PFSK-1 (cell line): ENCODE data around the gene GALNT14.

Experiments
- FOXP2 ChIP-seq: optimal IDR thresholded peaks from 2 replicates; pipeline ENCODE3; 2011; ENCODE audit warnings: borderline replicate concordance, control low read depth, inconsistent platforms; ENCODE audit not compliant: insufficient read depth; ENCODE audit errors: extremely low read length, extremely low read depth
- POLR2AphosphoS5 ChIP-seq: IDR thresholded peaks from 2 replicates; pipeline ENCODE4 v1.6.1; 2012; ENCODE audit warnings: low read depth, mild to moderate bottlenecking, control low read depth, low read length, moderate library complexity
- SIN3A ChIP-seq: IDR thresholded peaks from 2 replicates; pipeline ENCODE4 v1.6.1; 2012; ENCODE audit warnings: mild to moderate bottlenecking, low read length, moderate library complexity, borderline replicate concordance; ENCODE audit not compliant: insufficient read depth
- TAF1 ChIP-seq: IDR thresholded peaks from 2 replicates; pipeline ENCODE4 v1.6.1; 2012; ENCODE audit warnings: low read length, control low read depth, borderline replicate concordance; ENCODE audit not compliant: insufficient read depth
- TF ChIP-seq, protein P1 (sequence below), 2 experiments: IDR thresholded peaks; 2 replicates each; pipeline versions ENCODE4 v1.6.1 to v1.8.0; 2011 to 2012; ENCODE audit warnings: low read depth in 2 of 2, low read length in 2 of 2, control low read depth in 1 of 2, inconsistent platforms in 1 of 2, mild to moderate bottlenecking in 1 of 2, moderate library complexity in 1 of 2; ENCODE audit not compliant: insufficient read depth in 1 of 2

The GALNT14 gene

DNA sequence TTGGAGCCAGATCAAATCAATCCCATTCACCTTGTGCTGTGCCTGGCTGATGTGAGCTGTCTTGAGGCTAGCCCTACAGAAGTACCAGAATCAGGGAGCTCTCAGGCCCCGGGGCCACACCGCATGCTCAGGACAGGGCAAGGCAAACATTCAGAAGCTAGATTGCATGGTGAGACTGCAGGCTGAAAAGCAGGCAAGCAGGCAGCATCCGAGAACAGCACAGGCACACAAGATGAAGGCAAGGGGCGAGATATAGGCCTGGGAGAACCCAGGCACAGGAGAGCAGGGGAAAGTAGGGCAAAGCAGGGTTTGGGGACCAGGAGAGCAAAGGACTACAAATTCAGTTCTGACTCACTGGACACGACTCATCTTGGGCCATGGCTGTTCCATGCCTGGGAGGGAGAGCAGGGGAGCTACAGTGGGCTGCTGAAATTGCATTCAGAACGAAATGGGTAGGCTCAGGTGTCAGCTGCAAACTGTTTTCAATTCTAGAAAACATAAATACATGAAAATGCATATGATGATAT lies 59.6 kb downstream of the GALNT14 start:
- no peak for TF ChIP-seq TAF1
- TF ChIP-seq, protein P1, sequence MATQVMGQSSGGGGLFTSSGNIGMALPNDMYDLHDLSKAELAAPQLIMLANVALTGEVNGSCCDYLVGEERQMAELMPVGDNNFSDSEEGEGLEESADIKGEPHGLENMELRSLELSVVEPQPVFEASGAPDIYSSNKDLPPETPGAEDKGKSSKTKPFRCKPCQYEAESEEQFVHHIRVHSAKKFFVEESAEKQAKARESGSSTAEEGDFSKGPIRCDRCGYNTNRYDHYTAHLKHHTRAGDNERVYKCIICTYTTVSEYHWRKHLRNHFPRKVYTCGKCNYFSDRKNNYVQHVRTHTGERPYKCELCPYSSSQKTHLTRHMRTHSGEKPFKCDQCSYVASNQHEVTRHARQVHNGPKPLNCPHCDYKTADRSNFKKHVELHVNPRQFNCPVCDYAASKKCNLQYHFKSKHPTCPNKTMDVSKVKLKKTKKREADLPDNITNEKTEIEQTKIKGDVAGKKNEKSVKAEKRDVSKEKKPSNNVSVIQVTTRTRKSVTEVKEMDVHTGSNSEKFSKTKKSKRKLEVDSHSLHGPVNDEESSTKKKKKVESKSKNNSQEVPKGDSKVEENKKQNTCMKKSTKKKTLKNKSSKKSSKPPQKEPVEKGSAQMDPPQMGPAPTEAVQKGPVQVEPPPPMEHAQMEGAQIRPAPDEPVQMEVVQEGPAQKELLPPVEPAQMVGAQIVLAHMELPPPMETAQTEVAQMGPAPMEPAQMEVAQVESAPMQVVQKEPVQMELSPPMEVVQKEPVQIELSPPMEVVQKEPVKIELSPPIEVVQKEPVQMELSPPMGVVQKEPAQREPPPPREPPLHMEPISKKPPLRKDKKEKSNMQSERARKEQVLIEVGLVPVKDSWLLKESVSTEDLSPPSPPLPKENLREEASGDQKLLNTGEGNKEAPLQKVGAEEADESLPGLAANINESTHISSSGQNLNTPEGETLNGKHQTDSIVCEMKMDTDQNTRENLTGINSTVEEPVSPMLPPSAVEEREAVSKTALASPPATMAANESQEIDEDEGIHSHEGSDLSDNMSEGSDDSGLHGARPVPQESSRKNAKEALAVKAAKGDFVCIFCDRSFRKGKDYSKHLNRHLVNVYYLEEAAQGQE (IDR thresholded peaks at IDR 0.05; ENCODE audit: insufficient read depth in 1 of 2, low read depth in 2 of 2, low read length in 2 of 2): no peak
- TF ChIP-seq POLR2AphosphoS5: no peak
- TF ChIP-seq FOXP2: no peak
- TF ChIP-seq SIN3A: no peak

DNA sequence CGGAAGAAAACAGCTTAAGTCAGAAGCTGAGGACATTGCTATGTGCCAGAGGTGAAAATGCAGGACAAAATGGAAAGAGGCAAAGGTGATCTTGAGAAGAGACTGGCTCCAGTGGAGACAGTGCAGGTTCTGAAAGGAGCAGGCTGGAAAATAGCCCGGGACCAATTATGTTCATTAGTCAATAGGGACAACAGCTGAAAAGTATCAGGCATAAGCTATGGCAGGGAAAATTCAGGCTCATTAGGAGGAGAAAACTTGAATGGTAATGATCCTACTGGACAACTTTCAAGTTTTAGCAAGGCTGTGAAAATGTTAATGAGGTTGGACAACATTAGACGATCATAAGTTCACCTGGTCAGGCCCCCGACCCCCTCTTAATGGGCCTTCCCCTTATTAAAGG lies 60.2 kb downstream of the GALNT14 start:
- TF ChIP-seq SIN3A (no peak), POLR2AphosphoS5 (no peak), TAF1 (no peak), FOXP2 (no peak)
- TF ChIP-seq, protein P1 (IDR thresholded peaks at IDR 0.05; ENCODE audit: insufficient read depth in 1 of 2, low read depth in 2 of 2, low read length in 2 of 2): no peak

DNA sequence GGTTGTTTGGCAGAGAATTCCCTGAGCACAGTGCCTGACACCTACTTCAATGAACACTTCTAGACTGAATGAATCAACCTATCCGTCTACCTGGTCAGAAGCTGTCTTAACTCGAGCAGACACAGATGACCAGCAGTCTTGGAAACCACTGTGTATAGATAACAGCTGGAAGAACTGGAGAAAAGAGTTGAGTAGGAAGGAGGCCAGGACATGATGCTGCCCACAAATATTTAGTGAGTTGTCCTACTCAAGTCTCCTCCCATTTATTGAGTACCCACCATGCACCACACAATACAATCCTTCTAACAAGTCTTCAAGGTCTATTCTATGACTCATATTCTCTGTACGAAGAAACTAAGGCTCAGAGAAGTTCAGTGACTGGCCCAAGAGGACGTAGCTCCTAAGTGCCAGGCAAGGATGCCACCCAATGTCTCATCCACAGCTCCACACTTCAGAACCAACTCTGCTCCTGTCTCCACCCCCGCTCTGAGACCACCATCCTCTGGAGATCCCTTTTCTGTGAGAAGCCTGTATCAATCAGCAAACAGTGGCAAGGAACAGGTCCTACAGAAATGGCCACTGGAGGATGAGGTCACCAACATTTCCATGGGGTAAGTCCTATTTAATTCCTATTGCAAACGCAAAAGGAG lies 62.2 kb downstream of the GALNT14 start:
- TF ChIP-seq FOXP2 (no peak), SIN3A (no peak), TAF1 (no peak), POLR2AphosphoS5 (no peak)
- TF ChIP-seq, protein P1 (IDR thresholded peaks at IDR 0.05; ENCODE audit: insufficient read depth in 1 of 2, low read depth in 2 of 2, low read length in 2 of 2): no peak

DNA sequence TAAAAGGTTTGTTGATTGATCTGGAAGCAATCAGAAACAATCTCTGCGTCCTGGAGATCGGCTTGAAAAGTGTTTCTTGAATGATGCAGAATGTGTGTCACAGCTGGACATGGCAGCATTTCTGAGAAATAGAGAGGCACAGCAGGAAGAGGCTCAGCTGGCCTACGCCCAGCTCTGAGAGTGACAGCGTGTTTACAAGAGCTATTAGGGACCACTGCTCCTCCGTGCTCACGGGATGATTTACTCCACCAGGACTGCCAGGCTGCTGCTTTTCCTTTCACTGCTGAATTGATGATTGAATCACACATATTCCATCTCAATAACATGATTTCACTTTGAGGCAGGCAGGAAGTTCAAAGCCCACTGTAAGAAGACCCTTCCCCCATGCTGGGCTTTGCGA lies 62.8 kb downstream of the GALNT14 start:
- TF ChIP-seq FOXP2 (peak; percentile 89), POLR2AphosphoS5 (no peak)

DNA sequence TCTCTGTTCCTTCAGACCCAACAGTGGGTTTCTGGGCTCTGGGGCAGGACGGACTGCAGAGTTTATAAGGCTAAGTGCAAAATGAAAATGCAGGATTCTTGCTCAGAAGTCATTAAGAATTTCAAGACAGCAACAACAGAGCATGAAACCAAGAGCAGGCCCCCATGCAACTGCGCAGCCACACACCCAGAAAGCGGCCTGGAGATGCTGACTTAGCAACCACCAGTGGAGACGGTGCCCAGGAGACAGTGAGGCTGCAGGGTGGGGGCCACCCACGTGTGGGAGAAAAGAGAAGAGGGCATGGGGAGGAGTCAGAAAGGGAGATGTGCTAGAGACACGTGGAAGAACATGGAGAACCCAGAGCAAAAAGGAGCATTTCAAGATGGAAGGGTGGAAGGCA lies 66.5 kb downstream of the GALNT14 start:
- TF ChIP-seq SIN3A (no peak), FOXP2 (no peak), POLR2AphosphoS5 (no peak), TAF1 (no peak)
- TF ChIP-seq, protein P1 (IDR thresholded peaks at IDR 0.05; ENCODE audit: insufficient read depth in 1 of 2, low read depth in 2 of 2, low read length in 2 of 2): no peak
